Brain microvascular endothelial cell (primary cell): ENCODE data around the gene SLC25A41.
A peak's percentile ranks its signal among the peaks of the same experiment; 100 is the strongest.

Source experiments
- DNase-seq: peaks from one replicate; pipeline ENCODE4 v3.0.0-alpha.2; 2020
- H3K27ac ChIP-seq: fragments of 250-450 bp; sonication (Bioruptor Pico); 2 replicates; pipeline ENCODE4 v1.5.1; 2020; ENCODE audit warnings: mild to moderate bottlenecking, moderate library complexity
- H3K27me3 ChIP-seq: fragments of 250-450 bp; sonication (Bioruptor Pico); replicated peaks from 2 replicates; pipeline ENCODE4 v1.5.1; 2020; ENCODE audit warnings: mild to moderate bottlenecking
- H3K36me3 ChIP-seq: fragments of 250-450 bp; sonication (Bioruptor Pico); replicated peaks from 2 replicates; pipeline ENCODE4 v1.5.1; 2020; ENCODE audit warnings: mild to moderate bottlenecking
- H3K4me3 ChIP-seq: 2 replicates; pipeline ENCODE4 v1.5.1; 2011; ENCODE audit warnings: low read depth, mild to moderate bottlenecking, control low read depth, low read length, moderate library complexity
- CTCF ChIP-seq: IDR thresholded peaks from 2 replicates; pipeline ENCODE4 v1.5.1; 2011; ENCODE audit warnings: low read depth, mild to moderate bottlenecking, moderate library complexity, low read length, control low read depth, inconsistent platforms; ENCODE audit errors: missing control alignments
- in situ Hi-C: cut with HindIII; loops from 2 replicates; pipeline ENCODE4 v1.10.0; 2017; ENCODE audit warnings: low sequenced_read_pairs, low pct_ligation_motif_present

SLC25A41 gene

GRCh38 chr19:6394831-6395230 lies 38.7 kb downstream of the SLC25A41 start:
- Histone ChIP-seq H3K27ac (no peak overlapping the region), H3K4me3 (no peak overlapping the region), H3K36me3 (peaks cover 3% of the 10 kb centered on the region), H3K27me3 (no peaks in the 10 kb centered on the region)
- no peak for DNase-seq
- in situ Hi-C loops = no loop called here
- no peak for TF ChIP-seq CTCF

GRCh38 chr19:6393983-6394412 lies 39.6 kb downstream of the SLC25A41 start:
- Histone ChIP-seq H3K27me3 (no peaks in the 10 kb centered on the region), H3K27ac (peak overlapping the region; percentile 93), H3K36me3 (peaks cover 8% of the 10 kb centered on the region), H3K4me3 (peak overlapping the region; percentile 92)
- DNase-seq = no peak
- TF ChIP-seq CTCF = no peak
- in situ Hi-C loops = no loop called here

- peaks cover 15% of the 10 kb centered on the region for H3K36me3 ChIP-seq
- H3K4me3 ChIP-seq = peak within 1 kb of the TSS; percentile 92
- H3K27ac ChIP-seq = peak within 1 kb of the TSS; percentile 93
- H3K27me3 ChIP-seq = no peaks in the 10 kb centered on the region
- TF ChIP-seq CTCF = peak; percentile 30
- in situ Hi-C loops = no loop called here
- DNase-seq = peak; percentile 93
Measured at GRCh38 chr19:6393074-6393982, 40.2 kb downstream of the SLC25A41 start, which contains the start of gene GTF2F1. Gene GTF2F1 (minus strand): TSS chr19:6393164. CDS start chr19:6392995, 169 bp downstream.

GRCh38 chr19:6392221-6393073 lies 41.1 kb downstream of the SLC25A41 start:
- Histone ChIP-seq H3K4me3 (peak overlapping the region; percentile 92), H3K27ac (peak overlapping the region; percentile 93), H3K36me3 (peaks cover 24% of the 10 kb centered on the region), H3K27me3 (no peaks in the 10 kb centered on the region)
- no peak for TF ChIP-seq CTCF
- in situ Hi-C loops = no loop called here
- DNase-seq = no peak

- Histone ChIP-seq H3K27me3 (no peaks in the 10 kb centered on the region), H3K36me3 (peaks cover 62% of the 10 kb centered on the region), H3K4me3 (no peak overlapping the region), H3K27ac (no peak overlapping the region)
- no peak for DNase-seq
- in situ Hi-C loops = no loop called here
- TF ChIP-seq CTCF = no peak
Measured at GRCh38 chr19:6387372-6387771, 46.2 kb downstream of the SLC25A41 start.
